SK-N-MC (cell line): ENCODE results near the gene PLCZ1.

Source experiments
- EZH2 ChIP-seq: fragments of 200-600 bp; sonication (generic); IDR thresholded peaks from one replicate; pipeline ENCODE4 v1.6.1; 2017; ENCODE audit warnings: antibody characterized with exemption
- FOXP2 ChIP-seq: optimal IDR thresholded peaks from 2 replicates; pipeline ENCODE3; 2011; ENCODE audit warnings: mild to moderate bottlenecking, moderate library complexity; ENCODE audit not compliant: insufficient read depth; ENCODE audit errors: extremely low read length, control extremely low read depth
- POLR2AphosphoS5 ChIP-seq: IDR thresholded peaks from 2 replicates; pipeline ENCODE4 v1.6.1; 2012; ENCODE audit warnings: mild to moderate bottlenecking, low read depth, low read length, borderline replicate concordance

DNA sequence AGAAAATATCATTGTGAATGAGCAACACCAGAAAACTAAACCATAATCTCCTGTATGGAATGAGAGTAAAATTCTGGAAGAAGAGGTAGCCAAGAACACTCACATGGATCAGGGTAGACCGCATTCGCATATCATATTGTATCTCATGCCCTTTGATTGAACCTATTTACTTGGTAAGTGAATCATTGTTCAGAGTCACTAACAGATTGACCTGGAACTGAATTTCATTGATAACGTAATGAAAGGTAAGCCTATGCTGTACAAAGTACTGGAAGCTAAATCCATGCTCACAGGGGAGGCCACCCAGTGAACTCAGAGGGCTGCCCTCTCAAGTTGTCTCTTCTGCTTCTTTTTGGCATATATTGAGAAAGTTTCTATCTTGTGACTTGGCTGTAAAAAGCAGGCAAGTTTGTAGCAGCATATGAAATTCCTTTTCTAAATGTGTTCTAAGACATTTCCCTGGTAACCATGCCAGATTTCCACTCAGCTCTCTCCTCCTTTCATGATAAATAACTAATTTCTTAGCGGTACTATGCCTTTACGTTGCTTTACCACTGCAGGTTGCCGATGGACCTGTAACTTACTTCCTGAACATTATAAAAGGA is 91.4 kb downstream of the PLCZ1 start:
- TF ChIP-seq EZH2 (no peak), POLR2AphosphoS5 (no peak), FOXP2 (no peak)
